ENCODE results near the gene SDC4. TPM values are rescaled to one million over a fixed set of nuclear protein-coding genes. Genes with fewer than 3 reads are reported as not detected.

SDC4 gene
- total RNA-seq, 1 donor from 2014 or later = 175 TPM

DNA sequence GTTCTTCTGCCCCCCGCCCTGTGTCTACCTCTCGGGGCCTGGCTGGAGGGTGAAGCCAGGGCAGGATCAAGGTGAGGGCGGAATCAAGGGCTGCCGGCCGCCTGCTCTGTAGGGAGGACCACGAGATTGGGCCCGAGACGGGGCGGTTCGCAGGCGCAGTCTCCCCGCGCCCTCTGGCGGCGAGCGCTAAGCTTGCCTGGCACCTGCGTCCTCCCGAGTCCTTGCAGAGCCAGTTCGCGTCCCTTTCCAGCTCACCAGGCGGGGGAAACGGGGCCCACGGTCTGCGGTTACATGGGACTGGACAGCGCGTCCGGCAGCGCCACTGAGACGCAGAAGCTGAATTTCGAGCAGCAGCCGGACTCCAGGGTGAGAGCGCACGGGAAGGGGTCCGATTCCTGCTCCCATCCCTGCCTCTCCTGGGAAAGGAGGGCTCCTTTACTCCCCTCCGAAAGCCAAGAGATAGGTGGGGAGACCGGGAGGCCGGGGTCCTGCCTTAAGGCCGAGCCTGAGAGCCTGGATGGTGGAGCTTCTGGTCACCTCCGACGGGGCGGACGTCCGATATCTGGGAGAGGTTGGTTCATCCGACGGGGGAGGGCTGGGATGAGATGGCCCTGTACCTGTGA, 36.5 kb downstream of the SDC4 start:
- peaks cover 36% of the 10 kb centered on the region for H3K27me3 ChIP-seq (ENCODE audit: control insufficient read depth, insufficient read depth, low read length)
- H3K36me3 ChIP-seq (ENCODE audit: control insufficient read depth, insufficient read depth, low read length) = no peaks in the 10 kb centered on the region
- no peak overlapping the region for H3K4me3 ChIP-seq (ENCODE audit: low read depth, low read length)
- TF ChIP-seq, protein P1, sequence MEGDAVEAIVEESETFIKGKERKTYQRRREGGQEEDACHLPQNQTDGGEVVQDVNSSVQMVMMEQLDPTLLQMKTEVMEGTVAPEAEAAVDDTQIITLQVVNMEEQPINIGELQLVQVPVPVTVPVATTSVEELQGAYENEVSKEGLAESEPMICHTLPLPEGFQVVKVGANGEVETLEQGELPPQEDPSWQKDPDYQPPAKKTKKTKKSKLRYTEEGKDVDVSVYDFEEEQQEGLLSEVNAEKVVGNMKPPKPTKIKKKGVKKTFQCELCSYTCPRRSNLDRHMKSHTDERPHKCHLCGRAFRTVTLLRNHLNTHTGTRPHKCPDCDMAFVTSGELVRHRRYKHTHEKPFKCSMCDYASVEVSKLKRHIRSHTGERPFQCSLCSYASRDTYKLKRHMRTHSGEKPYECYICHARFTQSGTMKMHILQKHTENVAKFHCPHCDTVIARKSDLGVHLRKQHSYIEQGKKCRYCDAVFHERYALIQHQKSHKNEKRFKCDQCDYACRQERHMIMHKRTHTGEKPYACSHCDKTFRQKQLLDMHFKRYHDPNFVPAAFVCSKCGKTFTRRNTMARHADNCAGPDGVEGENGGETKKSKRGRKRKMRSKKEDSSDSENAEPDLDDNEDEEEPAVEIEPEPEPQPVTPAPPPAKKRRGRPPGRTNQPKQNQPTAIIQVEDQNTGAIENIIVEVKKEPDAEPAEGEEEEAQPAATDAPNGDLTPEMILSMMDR (IDR thresholded peaks at IDR 0.05; ENCODE audit: insufficient read depth, low read length, poor library complexity, severe bottlenecking) = peak; percentile 83
- no peak for DNase-seq (ENCODE audit: low read depth)

DNA sequence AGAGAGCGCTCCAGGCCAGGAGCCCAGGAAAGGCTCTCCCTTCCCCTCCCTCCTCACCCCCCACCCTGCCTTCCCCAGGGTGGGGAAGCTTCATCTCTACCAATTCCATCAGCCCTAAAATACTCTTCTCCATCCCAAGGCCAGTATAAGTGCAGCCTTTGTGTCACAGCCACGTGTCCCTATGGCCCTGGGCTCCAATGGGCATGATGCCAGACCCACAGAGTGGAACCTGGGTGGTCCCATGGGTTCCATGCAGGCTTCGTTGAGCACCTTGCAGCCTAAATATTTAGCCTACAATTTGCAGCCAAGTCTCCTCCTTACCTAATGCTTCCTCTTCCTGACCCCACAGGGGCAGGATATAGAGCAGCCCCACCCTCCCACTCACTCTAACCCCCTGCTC, 39.1 kb downstream of the SDC4 start:
- no peak for DNase-seq (ENCODE audit: low read depth)
- TF ChIP-seq, protein P1 (IDR thresholded peaks at IDR 0.05; ENCODE audit: insufficient read depth, low read length, poor library complexity, severe bottlenecking) = no peak
- Histone ChIP-seq H3K27me3 (ENCODE audit: control insufficient read depth, insufficient read depth, low read length) (peaks cover 42% of the 10 kb centered on the region), H3K4me3 (ENCODE audit: low read depth, low read length) (no peak overlapping the region), H3K36me3 (ENCODE audit: control insufficient read depth, insufficient read depth, low read length) (no peaks in the 10 kb centered on the region)

DNA sequence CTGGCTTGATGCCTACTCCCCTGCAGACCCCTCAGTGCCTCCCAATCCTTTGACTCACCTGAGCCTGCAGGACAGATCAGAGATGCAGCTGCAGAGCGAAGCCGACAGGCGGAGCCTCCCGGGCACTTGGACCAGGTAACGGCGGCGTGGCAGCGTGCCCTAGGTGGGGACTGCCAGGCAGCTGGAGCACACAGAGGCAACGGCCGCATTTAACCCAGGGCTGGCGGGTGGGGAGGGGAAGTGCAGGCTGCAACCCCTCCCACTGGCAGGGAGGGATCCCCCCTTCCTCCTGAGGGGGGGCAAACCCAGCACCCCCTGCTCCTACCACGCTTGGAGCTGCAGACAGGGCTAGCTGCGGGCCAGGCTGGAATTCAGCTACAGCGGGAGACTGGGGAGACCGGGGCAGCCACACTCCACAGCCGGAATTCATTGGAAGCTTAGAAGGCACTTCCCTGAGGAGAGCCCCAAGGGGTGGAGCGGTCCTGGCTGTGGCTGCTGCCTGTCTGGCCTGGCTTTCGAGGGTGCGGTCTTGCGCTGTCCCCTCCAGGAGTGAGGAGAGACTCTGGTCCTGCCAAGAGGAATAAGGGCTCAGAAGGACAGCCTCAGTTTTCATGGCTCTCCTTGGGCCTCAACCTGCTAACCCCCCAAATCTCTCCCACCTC, 40.0 kb downstream of the SDC4 start, which contains the start of gene MATN4:
Gene MATN4, minus strand, starts transcription at position 183 of the 662 bp plus-strand sequence. CDS start 2,717 bp downstream, outside the sequence.
- no peaks in the 10 kb centered on the region for H3K36me3 ChIP-seq (ENCODE audit: control insufficient read depth, insufficient read depth, low read length)
- peaks cover 44% of the 10 kb centered on the region for H3K27me3 ChIP-seq (ENCODE audit: control insufficient read depth, insufficient read depth, low read length)
- DNase-seq (ENCODE audit: low read depth) = no peak
- no peak within 1 kb of the TSS for H3K4me3 ChIP-seq (ENCODE audit: low read depth, low read length)
- TF ChIP-seq, protein P1 (IDR thresholded peaks at IDR 0.05; ENCODE audit: insufficient read depth, low read length, poor library complexity, severe bottlenecking) = no peak

DNA sequence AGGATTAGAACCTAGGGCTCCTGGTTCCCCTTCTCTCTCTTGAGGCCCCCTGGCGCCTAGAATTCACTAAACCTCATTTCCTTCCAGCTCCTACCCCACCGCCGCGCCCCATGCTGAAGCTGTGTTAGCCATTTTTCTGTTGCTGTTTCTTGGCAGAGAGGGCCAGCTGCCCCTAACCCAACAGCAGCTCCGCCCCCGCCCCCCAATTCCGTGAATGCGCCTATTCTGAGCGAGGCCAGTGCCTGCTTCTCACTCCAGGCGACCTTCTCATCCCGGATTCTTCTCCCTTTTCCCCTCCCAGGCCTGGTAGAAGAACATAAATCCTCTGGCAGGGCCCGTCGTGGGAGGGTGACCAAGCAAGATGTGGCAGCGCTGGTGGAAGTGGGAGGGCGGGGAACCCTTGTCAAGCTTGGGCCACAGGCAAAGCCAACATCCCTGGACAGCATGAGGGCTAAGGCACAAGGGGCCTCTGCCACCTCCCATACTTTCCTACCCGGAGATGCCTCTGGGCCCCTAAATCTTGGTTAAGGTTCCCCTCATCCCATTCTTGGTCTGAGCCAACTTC, 41.1 kb downstream of the SDC4 start:
- TF ChIP-seq, protein P1 (IDR thresholded peaks at IDR 0.05; ENCODE audit: insufficient read depth, low read length, poor library complexity, severe bottlenecking) = no peak
- Histone ChIP-seq H3K27me3 (ENCODE audit: control insufficient read depth, insufficient read depth, low read length) (peaks cover 44% of the 10 kb centered on the region), H3K4me3 (ENCODE audit: low read depth, low read length) (no peak overlapping the region), H3K36me3 (ENCODE audit: control insufficient read depth, insufficient read depth, low read length) (no peaks in the 10 kb centered on the region)
- DNase-seq (ENCODE audit: low read depth) = no peak

DNA sequence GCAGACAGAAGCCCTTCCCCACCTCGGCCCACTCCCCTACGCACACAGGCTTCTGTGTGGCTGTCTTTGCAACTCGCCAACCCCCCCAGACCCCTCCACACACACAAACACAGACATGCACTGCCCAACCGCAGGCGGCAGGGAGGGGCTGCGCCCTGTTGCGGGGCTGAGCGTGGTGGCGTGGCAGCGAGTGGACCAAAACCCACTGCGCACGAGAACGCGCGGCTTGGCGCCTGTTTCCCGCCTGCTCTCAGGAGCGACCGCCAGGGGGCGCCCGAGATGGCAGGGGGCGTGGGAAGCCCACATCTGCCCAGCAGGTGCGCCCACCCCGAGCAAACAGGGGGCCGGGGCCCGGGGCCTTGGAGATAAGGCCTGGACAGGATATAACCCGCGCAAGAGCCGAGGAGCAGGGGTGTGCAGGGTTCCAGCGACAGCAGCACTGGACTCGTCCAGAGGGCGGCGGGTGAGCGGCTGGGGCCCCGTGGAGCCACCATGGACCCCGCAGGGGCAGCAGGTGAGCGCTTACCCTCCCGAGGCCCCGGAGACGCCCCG, 41.7 kb downstream of the SDC4 start, which contains the start of gene RBPJL:
Gene RBPJL, plus strand, starts transcription at position 410 of the 552 bp plus-strand sequence. Its CDS starts 83 bp downstream, at position 493.
- H3K4me3 ChIP-seq (ENCODE audit: low read depth, low read length) = no peak within 1 kb of the TSS
- H3K36me3 ChIP-seq (ENCODE audit: control insufficient read depth, insufficient read depth, low read length) = no peaks in the 10 kb centered on the region
- DNase-seq (ENCODE audit: low read depth) = no peak
- TF ChIP-seq, protein P1 (IDR thresholded peaks at IDR 0.05; ENCODE audit: insufficient read depth, low read length, poor library complexity, severe bottlenecking) = peak; percentile 85
- H3K27me3 ChIP-seq (ENCODE audit: control insufficient read depth, insufficient read depth, low read length) = peaks cover 38% of the 10 kb centered on the region
